IMR-90 (cell line): ENCODE results near the gene ADAMTSL1. TPM values are rescaled to one million over a fixed set of nuclear protein-coding genes. Genes with fewer than 3 reads are reported as not detected.

Experiments
- ATAC-seq: fragments of 200-7000 bp; cut with Tn5 transposase; 2 replicates; pipeline ENCODE4 v1.9.1; 2020; ENCODE audit warnings: low read depth, mild to moderate bottlenecking, moderate library complexity
- BruUV-seq: library from RNA; stranded (reverse); fragments of 400-500 nt; replicated peaks from 2 replicates; lab custom pipeline; 2021; lab: Mats Ljungman, UMichigan
- CTCF ChIA-PET: fragments of 300-600 bp; formaldehyde crosslinking; extraction: SDS; loops from one replicate; lab custom pipeline; 2021; ENCODE audit warnings: antibody characterized with exemption; lab: Yijun Ruan, JAX
- POLR2A ChIA-PET: fragments of 300-600 bp; sonication (Branson Sonifier 250); formaldehyde crosslinking; loops from one replicate; lab custom pipeline; 2022; ENCODE audit warnings: antibody characterized with exemption; ENCODE audit not compliant: unreplicated experiment; lab: Charles Lee
- DNase-seq: peaks from one replicate; pipeline ENCODE4 v3.0.0; 2013
- H2AFZ ChIP-seq: replicated peaks from 2 replicates; pipeline ENCODE3; 2013; ENCODE audit warnings: low read length, mild to moderate bottlenecking; ENCODE audit not compliant: poor library complexity
- H2AK5ac ChIP-seq: 2 replicates; pipeline ENCODE4 v1.6.1; 2013; ENCODE audit warnings: low read depth, low read length, inconsistent platforms
- H2AK9ac ChIP-seq: replicated peaks from 2 replicates; pipeline ENCODE3; 2013; ENCODE audit warnings: mild to moderate bottlenecking, low read depth, low read length, moderate library complexity; ENCODE audit not compliant: poor library complexity
- H2BK120ac ChIP-seq: 2 replicates; pipeline ENCODE4 v1.6.1; 2013; ENCODE audit warnings: low read depth, low read length, inconsistent platforms
- H2BK15ac ChIP-seq: 3 replicates; pipeline ENCODE4 v1.6.1; 2013; ENCODE audit warnings: low read depth, low read length, inconsistent platforms
- H2BK20ac ChIP-seq: 2 replicates; pipeline ENCODE4 v1.6.1; 2013; ENCODE audit warnings: low read depth, mild to moderate bottlenecking, inconsistent platforms, low read length, moderate library complexity
- H2BK5ac ChIP-seq: 2 replicates; pipeline ENCODE4 v1.6.1; 2013; ENCODE audit warnings: mild to moderate bottlenecking, low read depth, low read length, inconsistent platforms; ENCODE audit not compliant: poor library complexity, severe bottlenecking
- H3K14ac ChIP-seq: replicated peaks from 2 replicates; pipeline ENCODE4 v1.6.1; 2013; ENCODE audit warnings: low read depth, low read length, inconsistent platforms
- H3K18ac ChIP-seq: 2 replicates; pipeline ENCODE4 v1.6.1; 2013; ENCODE audit warnings: low read depth, low read length, control low read depth
- H3K23ac ChIP-seq: 2 replicates; pipeline ENCODE4 v1.6.1; 2013; ENCODE audit warnings: low read depth, low read length, inconsistent platforms
- H3K27ac ChIP-seq: 2 replicates; pipeline ENCODE4 v1.5.1; 2013; ENCODE audit warnings: mild to moderate bottlenecking, control low read depth, low read length; ENCODE audit not compliant: insufficient read depth
- H3K27me3 ChIP-seq: 2 replicates; pipeline ENCODE4 v1.6.1; 2013; ENCODE audit warnings: low read length; ENCODE audit not compliant: control insufficient read depth, insufficient read depth
- H3K36me3 ChIP-seq: 2 replicates; pipeline ENCODE4 v1.6.1; 2013; ENCODE audit warnings: low read length, mixed read lengths; ENCODE audit not compliant: control insufficient read depth, insufficient read depth
- H3K4ac ChIP-seq: 2 replicates; pipeline ENCODE4 v1.6.1; 2013; ENCODE audit warnings: low read depth, low read length, inconsistent platforms
- H3K4me1 ChIP-seq: 2 replicates; pipeline ENCODE4 v1.6.1; 2013; ENCODE audit warnings: low read length, mixed read lengths; ENCODE audit not compliant: control insufficient read depth, insufficient read depth
- H3K4me2 ChIP-seq: 2 replicates; pipeline ENCODE4 v1.6.1; 2013; ENCODE audit warnings: low read depth, mild to moderate bottlenecking, control low read depth, low read length, moderate library complexity
- H3K4me3 ChIP-seq: 2 replicates; pipeline ENCODE4 v1.5.1; 2013; ENCODE audit warnings: low read depth, mild to moderate bottlenecking, control low read depth, low read length, moderate library complexity; ENCODE audit not compliant: insufficient read depth
- H3K56ac ChIP-seq: 2 replicates; pipeline ENCODE4 v1.6.1; 2013; ENCODE audit warnings: low read length, inconsistent platforms; ENCODE audit not compliant: insufficient read depth; ENCODE audit errors: extremely low read depth
- H3K79me1 ChIP-seq, 2 experiments: 2 replicates each; pipeline ENCODE4 v1.6.1; 2013; ENCODE audit warnings: low read length in 2 of 2, inconsistent platforms in 1 of 2, low read depth in 1 of 2
- H3K9ac ChIP-seq: 2 replicates; pipeline ENCODE4 v1.6.1; 2013; ENCODE audit warnings: low read depth, low read length, control low read depth
- H3K9me1 ChIP-seq: 2 replicates; pipeline ENCODE4 v1.6.1; 2013; ENCODE audit warnings: low read length, inconsistent platforms; ENCODE audit not compliant: insufficient read depth
- H3K9me3 ChIP-seq: 2 replicates; pipeline ENCODE4 v1.6.1; 2013; ENCODE audit warnings: low read length; ENCODE audit not compliant: control insufficient read depth, insufficient read depth
- H4K20me1 ChIP-seq: 2 replicates; pipeline ENCODE4 v1.6.1; 2013; ENCODE audit warnings: low read length, inconsistent platforms; ENCODE audit not compliant: insufficient read depth
- H4K5ac ChIP-seq: 2 replicates; pipeline ENCODE4 v1.6.1; 2013; ENCODE audit warnings: mild to moderate bottlenecking, low read depth, low read length, control low read depth
- H4K8ac ChIP-seq, 2 experiments: 2 replicates each; pipeline ENCODE4 v1.6.1; 2013; ENCODE audit warnings: low read depth in 2 of 2, low read length in 2 of 2, control low read depth in 1 of 2, inconsistent platforms in 1 of 2
- H4K91ac ChIP-seq: 2 replicates; pipeline ENCODE4 v1.6.1; 2013; ENCODE audit warnings: low read depth, low read length, inconsistent platforms; ENCODE audit not compliant: insufficient read depth
- CEBPB ChIP-seq: IDR thresholded peaks from 2 replicates; pipeline ENCODE4 v1.6.1; 2012; ENCODE audit warnings: low read depth, low read length, improper control_type of control experiment
- MAFK ChIP-seq: IDR thresholded peaks from 2 replicates; pipeline ENCODE4 v1.6.1; 2012; ENCODE audit warnings: low read depth, low read length, improper control_type of control experiment
- MXI1 ChIP-seq: IDR thresholded peaks from 2 replicates; pipeline ENCODE4 v1.6.1; 2012; ENCODE audit warnings: low read depth, mild to moderate bottlenecking, low read length, moderate library complexity, borderline replicate concordance
- NFE2L2 ChIP-seq: fragments of 150-350 bp; IDR thresholded peaks from 2 replicates; pipeline ENCODE4 v1.6.1; 2016; ENCODE audit warnings: low read depth, mild to moderate bottlenecking, low read length
- RAD21 ChIP-seq: IDR thresholded peaks from 2 replicates; pipeline ENCODE4 v1.6.1; 2012; ENCODE audit warnings: low read length, improper control_type of control experiment
- RFX5 ChIP-seq: IDR thresholded peaks from 2 replicates; pipeline ENCODE4 v1.8.0; 2012; ENCODE audit warnings: low read depth, mild to moderate bottlenecking, low read length, moderate library complexity
- WGBS, 2 experiments: methylation state at CpG; one replicate each; pipeline versions ENCODE4 v1.1.5 to v1.1.7; 2013; ENCODE audit warnings: missing lambda C conversion rate in 2 of 2; ENCODE audit not compliant: insufficient read length in 1 of 2; ENCODE audit errors: extremely low coverage in 2 of 2; 5-methylcytosine and 5-hydroxymethylcytosine counted together
- dilution Hi-C: fragments of 300-500 bp; cut with HindIII; formaldehyde crosslinking; loops from one replicate; pipeline ENCODE4 v1.14.3; 2018; ENCODE audit warnings: low sequenced_read_pairs; ENCODE audit not compliant: unreplicated experiment
- in situ Hi-C: fragments of 300-500 bp; cut with MboI; formaldehyde crosslinking; loops from 3 replicates; pipeline ENCODE4 v1.14.3; 2019; ENCODE audit warnings: low sequenced_read_pairs, inconsistent platforms, mixed read lengths
- intact Hi-C: fragments of 100-400 bp; cut with micrococcal nuclease; formaldehyde crosslinking; loops from 2 replicates; pipeline ENCODE4 v1.10.0; 2022
- polyA plus RNA-seq, 3 experiments: library from polyadenylated mRNA; depleted of rRNA; stranded (reverse); fragments of >200 nt; gene quantifications; 2 replicates each; pipeline ENCODE4 v1.2.3, GENCODE V29; 2012; ENCODE audit warnings: low replicate concordance in 1 of 3
- total RNA-seq: library from RNA; depleted of rRNA; stranded (reverse); fragments of >200 nt; gene quantifications from 2 replicates; pipeline ENCODE4 v1.2.3, GENCODE V29; 2012

ADAMTSL1 gene
- total and polyA plus RNA-seq, 2 of the 4 experiments (the other 2 are of a cell fraction), result 38.2 to 62.2 TPM

- TF ChIP-seq MXI1, result no peak
These were observed 81.3 kb downstream of the ADAMTSL1 start (continued) for GRCh38 chr9:18555105-18555883.

- Histone ChIP-seq H3K4ac (no peak overlapping the region), H2AK9ac (peak overlapping the region; percentile 65), H3K18ac (no peak overlapping the region), H3K23ac (no peak overlapping the region), H3K9ac (no peak overlapping the region), H3K14ac (no peak overlapping the region), H3K4me1 (peaks cover 6% of the 10 kb centered on the region; the same call in 1 of the 2 replicates), H3K79me1 (0 out of 4 replicates have a peak, but pooled peaks cover 0 to 4% of the 10 kb centered on the region in 2 experiments), H3K9me1 (peaks cover 4% of the 10 kb centered on the region; the same call in 1 of the 2 replicates), H3K36me3 (no peaks in the 10 kb centered on the region), H4K20me1 (no peaks in the 10 kb centered on the region), H4K91ac (no peak overlapping the region), H3K56ac (no peak overlapping the region), H2BK20ac (no peak overlapping the region), H3K9me3 (0 out of 2 replicates have a peak, but pooled peaks cover 2% of the 10 kb centered on the region), H4K8ac (no peak overlapping the region), H2BK5ac (no peak overlapping the region), H3K4me3 (no peak overlapping the region), H3K4me2 (no peak overlapping the region), H3K27me3 (no peaks in the 10 kb centered on the region), H3K27ac (no peak overlapping the region), H2AFZ (peak overlapping the region; percentile 21), H2BK15ac (no peak overlapping the region), H2BK120ac (0 out of 2 replicates have a peak overlapping the region, but pooled peaks have one; percentile 4), H4K5ac (no peak overlapping the region), H2AK5ac (no peak overlapping the region)
- dilution Hi-C loops, result no loop called here
- in situ Hi-C loops, result no loop called here
- TF ChIP-seq MAFK, result no peak
- TF ChIP-seq CEBPB, result no peak
- TF ChIP-seq NFE2L2, result no peak
- TF ChIP-seq RFX5, result no peak
- no peak for TF ChIP-seq RAD21
- TF ChIP-seq MXI1, result no peak
- 96% methylated on average over 13 of the region's 15 CpGs; no CpG with 5 or more reads in 1 of the 2 experiments for WGBS, 2 experiments
- ATAC-seq, result no peak
- POLR2A ChIA-PET, result no interaction called here
- DNase-seq, result no peak
- CTCF ChIA-PET, result no interaction called here
- intact Hi-C loops, result no loop called here
- BruUV-seq, result no TSS peak
These were observed 90.3 kb downstream of the ADAMTSL1 start for GRCh38 chr9:18564018-18564880.
